ENCODE measurements around the gene BCAM.
"Not testable (repeated sequence)": the region's sequence is repeated elsewhere in the genome, so short reads cannot be mapped to it uniquely, and the experiment has no call there.

GRCh38 chr19:44861576-44861975 is 52.7 kb downstream of the BCAM start:
- TF ChIP-seq, protein P1, sequence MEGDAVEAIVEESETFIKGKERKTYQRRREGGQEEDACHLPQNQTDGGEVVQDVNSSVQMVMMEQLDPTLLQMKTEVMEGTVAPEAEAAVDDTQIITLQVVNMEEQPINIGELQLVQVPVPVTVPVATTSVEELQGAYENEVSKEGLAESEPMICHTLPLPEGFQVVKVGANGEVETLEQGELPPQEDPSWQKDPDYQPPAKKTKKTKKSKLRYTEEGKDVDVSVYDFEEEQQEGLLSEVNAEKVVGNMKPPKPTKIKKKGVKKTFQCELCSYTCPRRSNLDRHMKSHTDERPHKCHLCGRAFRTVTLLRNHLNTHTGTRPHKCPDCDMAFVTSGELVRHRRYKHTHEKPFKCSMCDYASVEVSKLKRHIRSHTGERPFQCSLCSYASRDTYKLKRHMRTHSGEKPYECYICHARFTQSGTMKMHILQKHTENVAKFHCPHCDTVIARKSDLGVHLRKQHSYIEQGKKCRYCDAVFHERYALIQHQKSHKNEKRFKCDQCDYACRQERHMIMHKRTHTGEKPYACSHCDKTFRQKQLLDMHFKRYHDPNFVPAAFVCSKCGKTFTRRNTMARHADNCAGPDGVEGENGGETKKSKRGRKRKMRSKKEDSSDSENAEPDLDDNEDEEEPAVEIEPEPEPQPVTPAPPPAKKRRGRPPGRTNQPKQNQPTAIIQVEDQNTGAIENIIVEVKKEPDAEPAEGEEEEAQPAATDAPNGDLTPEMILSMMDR (IDR thresholded peaks at IDR 0.05), result not testable (repeated sequence)
- not testable (repeated sequence) for TF ChIP-seq ZFX (IDR thresholded peaks at IDR 0.05; ENCODE audit: borderline replicate concordance)
